ENCODE measurements around the gene SMYD3. TPM values are rescaled to one million over a fixed set of nuclear protein-coding genes. Genes with fewer than 3 reads are reported as not detected.

Gene SMYD3
- total and polyA plus RNA-seq, 2 of the 13 experiments (the other 11 are each of a cell fraction or from before 2014, with no cell fraction given), result 27.7 to 35.8 TPM

DNA sequence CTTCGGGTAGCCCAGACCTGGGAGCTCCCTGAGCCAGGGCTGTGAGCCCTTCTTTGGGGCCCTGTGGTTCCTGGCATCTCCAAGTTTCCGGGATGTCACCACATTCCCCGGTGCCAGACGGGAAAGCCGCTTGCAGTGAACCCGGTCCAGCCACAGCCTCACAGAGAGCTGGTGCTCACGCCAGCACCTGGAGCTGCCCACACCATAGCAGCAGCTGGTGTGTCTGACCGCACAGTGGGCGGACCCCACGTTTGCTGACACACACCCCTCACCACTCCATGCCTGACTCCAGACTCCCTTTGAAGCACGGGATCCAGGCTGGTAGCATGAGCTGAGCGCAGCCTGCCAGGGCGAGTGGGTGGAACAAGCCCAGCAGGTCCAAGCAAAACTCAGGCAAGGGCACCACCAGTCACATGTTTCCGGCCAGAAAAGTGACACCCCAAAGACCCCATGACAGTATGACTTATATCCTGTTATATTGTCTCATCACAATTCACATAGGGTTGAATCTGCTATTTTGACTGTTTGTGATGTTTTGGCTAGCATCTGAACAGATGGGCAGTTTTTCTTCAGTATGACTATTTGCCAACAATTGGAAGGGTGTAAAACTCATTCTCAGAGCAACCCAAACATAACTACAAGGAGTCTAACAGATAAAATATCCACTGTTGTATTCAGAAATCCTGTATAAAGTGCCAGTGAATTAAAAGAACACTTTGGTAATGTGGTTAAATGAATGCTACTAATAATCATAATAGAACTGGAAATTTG, 285.4 kb downstream of the SMYD3 start:
- no peak overlapping the region for H3K4me2 ChIP-seq (ENCODE audit: low read depth, low read length)
- H3K9me3 ChIP-seq (ENCODE audit: low read length), result no peaks in the 10 kb centered on the region
- H3K4me3 ChIP-seq (replicated peaks in 1 of 3; ENCODE audit: insufficient read depth in 1 of 3, low read depth in 2 of 3, low read length in 3 of 3), result no peak overlapping the region
- no peak overlapping the region for H2AFZ ChIP-seq (ENCODE audit: low read length)
- no peaks in the 10 kb centered on the region for H3K36me3 ChIP-seq (replicated peaks in 1 of 2; ENCODE audit: control insufficient read depth in 1 of 2, insufficient read depth in 2 of 2, low read length in 2 of 2)
- ATAC-seq (no peak), FAIRE-seq (no peak), DNase-seq (ENCODE audit: low spot score) (no peak)
- no TSS peak for BruUV-seq (replicated peaks)
- no peaks in the 10 kb centered on the region for H3K27me3 ChIP-seq (ENCODE audit: control insufficient read depth in 1 of 2, insufficient read depth in 2 of 2, low read length in 2 of 2)
- H3K4me1 ChIP-seq (ENCODE audit: insufficient read depth, low read length), result peaks cover 19% of the 10 kb centered on the region
- CTCF ChIA-PET (ENCODE audit: low intra/inter-chr PET ratio, low total read pairs), result no interaction called here
- 77% methylated on average over 4 of the region's 14 CpGs for WGBS (ENCODE audit: low lambda C conversion rate)
- no peaks in the 10 kb centered on the region for H4K20me1 ChIP-seq (ENCODE audit: insufficient read depth, low read length)
- POLR2A ChIA-PET, result no interaction called here
- no peak for TF ChIP-seq RAD21 (CRISPR knock-in tag; IDR thresholded peaks at IDR 0.05)
- TF ChIP-seq, protein P1, sequence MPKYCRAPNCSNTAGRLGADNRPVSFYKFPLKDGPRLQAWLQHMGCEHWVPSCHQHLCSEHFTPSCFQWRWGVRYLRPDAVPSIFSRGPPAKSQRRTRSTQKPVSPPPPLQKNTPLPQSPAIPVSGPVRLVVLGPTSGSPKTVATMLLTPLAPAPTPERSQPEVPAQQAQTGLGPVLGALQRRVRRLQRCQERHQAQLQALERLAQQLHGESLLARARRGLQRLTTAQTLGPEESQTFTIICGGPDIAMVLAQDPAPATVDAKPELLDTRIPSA (CRISPR knock-in tag; IDR thresholded peaks at IDR 0.05; ENCODE audit: borderline replicate concordance), result no peak
- no peak for TF ChIP-seq ZFP62 (CRISPR knock-in tag; IDR thresholded peaks at IDR 0.05)
- no peak for TF ChIP-seq GABPB1 (CRISPR knock-in tag; IDR thresholded peaks at IDR 0.05)
- no peak for TF ChIP-seq SUZ12 (IDR thresholded peaks at IDR 0.05; ENCODE audit: low read depth, low read length)
- no peak for TF ChIP-seq SIX4 (CRISPR knock-in tag; IDR thresholded peaks at IDR 0.05)
- no peak for TF ChIP-seq ZNF546 (CRISPR knock-in tag; conservative IDR thresholded peaks at IDR 0.05)
- TF ChIP-seq ZNF20 (CRISPR knock-in tag; IDR thresholded peaks at IDR 0.05), result no peak
- TF ChIP-seq TMF1 (CRISPR knock-in tag; IDR thresholded peaks at IDR 0.05; ENCODE audit: low read depth), result no peak
- no peak for TF ChIP-seq HOXA7 (CRISPR knock-in tag; IDR thresholded peaks at IDR 0.05)
- TF ChIP-seq ZNF296 (CRISPR knock-in tag; conservative IDR thresholded peaks at IDR 0.05), result no peak
- TF ChIP-seq, protein P2, sequence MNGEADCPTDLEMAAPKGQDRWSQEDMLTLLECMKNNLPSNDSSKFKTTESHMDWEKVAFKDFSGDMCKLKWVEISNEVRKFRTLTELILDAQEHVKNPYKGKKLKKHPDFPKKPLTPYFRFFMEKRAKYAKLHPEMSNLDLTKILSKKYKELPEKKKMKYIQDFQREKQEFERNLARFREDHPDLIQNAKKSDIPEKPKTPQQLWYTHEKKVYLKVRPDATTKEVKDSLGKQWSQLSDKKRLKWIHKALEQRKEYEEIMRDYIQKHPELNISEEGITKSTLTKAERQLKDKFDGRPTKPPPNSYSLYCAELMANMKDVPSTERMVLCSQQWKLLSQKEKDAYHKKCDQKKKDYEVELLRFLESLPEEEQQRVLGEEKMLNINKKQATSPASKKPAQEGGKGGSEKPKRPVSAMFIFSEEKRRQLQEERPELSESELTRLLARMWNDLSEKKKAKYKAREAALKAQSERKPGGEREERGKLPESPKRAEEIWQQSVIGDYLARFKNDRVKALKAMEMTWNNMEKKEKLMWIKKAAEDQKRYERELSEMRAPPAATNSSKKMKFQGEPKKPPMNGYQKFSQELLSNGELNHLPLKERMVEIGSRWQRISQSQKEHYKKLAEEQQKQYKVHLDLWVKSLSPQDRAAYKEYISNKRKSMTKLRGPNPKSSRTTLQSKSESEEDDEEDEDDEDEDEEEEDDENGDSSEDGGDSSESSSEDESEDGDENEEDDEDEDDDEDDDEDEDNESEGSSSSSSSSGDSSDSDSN (CRISPR knock-in tag; IDR thresholded peaks at IDR 0.05), result no peak
- TF ChIP-seq, protein P3, sequence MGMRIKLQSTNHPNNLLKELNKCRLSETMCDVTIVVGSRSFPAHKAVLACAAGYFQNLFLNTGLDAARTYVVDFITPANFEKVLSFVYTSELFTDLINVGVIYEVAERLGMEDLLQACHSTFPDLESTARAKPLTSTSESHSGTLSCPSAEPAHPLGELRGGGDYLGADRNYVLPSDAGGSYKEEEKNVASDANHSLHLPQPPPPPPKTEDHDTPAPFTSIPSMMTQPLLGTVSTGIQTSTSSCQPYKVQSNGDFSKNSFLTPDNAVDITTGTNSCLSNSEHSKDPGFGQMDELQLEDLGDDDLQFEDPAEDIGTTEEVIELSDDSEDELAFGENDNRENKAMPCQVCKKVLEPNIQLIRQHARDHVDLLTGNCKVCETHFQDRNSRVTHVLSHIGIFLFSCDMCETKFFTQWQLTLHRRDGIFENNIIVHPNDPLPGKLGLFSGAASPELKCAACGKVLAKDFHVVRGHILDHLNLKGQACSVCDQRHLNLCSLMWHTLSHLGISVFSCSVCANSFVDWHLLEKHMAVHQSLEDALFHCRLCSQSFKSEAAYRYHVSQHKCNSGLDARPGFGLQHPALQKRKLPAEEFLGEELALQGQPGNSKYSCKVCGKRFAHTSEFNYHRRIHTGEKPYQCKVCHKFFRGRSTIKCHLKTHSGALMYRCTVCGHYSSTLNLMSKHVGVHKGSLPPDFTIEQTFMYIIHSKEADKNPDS (CRISPR knock-in tag; IDR thresholded peaks at IDR 0.05), result no peak
- TF ChIP-seq ZFP1 (CRISPR knock-in tag; IDR thresholded peaks at IDR 0.05), result no peak
- no peak for TF ChIP-seq ERF (CRISPR knock-in tag; IDR thresholded peaks at IDR 0.05)
- no peak for TF ChIP-seq ZNF350 (CRISPR knock-in tag; IDR thresholded peaks at IDR 0.05; ENCODE audit: borderline replicate concordance, low read depth)
- no peak for TF ChIP-seq CHD4 (IDR thresholded peaks at IDR 0.05; ENCODE audit: borderline replicate concordance, low read length)
- no peak for TF ChIP-seq HNRNPL (IDR thresholded peaks at IDR 0.05; ENCODE audit: low read depth, low read length)
- intact Hi-C loops (cut with micrococcal nuclease; ENCODE audit: unreplicated experiment), result no loop called here
- no peak overlapping the region for H3K27ac ChIP-seq (ENCODE audit: extremely low read length, insufficient read depth, low read length)
- in situ Hi-C loops (cut with HindIII; ENCODE audit: extremely low pct_ligation_motif_present, low pct_unique_long_range_greater_than_20kb), result no loop called here
- no peak overlapping the region for H3K9ac ChIP-seq (ENCODE audit: insufficient read depth, low read depth, low read length)
- H3K79me2 ChIP-seq (ENCODE audit: insufficient read depth, low read length), result no peaks in the 10 kb centered on the region
